Brain microvascular endothelial cell (primary cell): ENCODE data around the gene NTM.
A peak's percentile ranks its signal among the peaks of the same experiment; 100 is the strongest.

ENCODE experiments used
- DNase-seq: peaks from one replicate; pipeline ENCODE4 v3.0.0-alpha.2; 2020
- H3K27ac ChIP-seq: fragments of 250-450 bp; sonication (Bioruptor Pico); 2 replicates; pipeline ENCODE4 v1.5.1; 2020; ENCODE audit warnings: mild to moderate bottlenecking, moderate library complexity
- H3K27me3 ChIP-seq: fragments of 250-450 bp; sonication (Bioruptor Pico); replicated peaks from 2 replicates; pipeline ENCODE4 v1.5.1; 2020; ENCODE audit warnings: mild to moderate bottlenecking
- H3K36me3 ChIP-seq: fragments of 250-450 bp; sonication (Bioruptor Pico); replicated peaks from 2 replicates; pipeline ENCODE4 v1.5.1; 2020; ENCODE audit warnings: mild to moderate bottlenecking
- H3K4me3 ChIP-seq: 2 replicates; pipeline ENCODE4 v1.5.1; 2011; ENCODE audit warnings: low read depth, mild to moderate bottlenecking, control low read depth, low read length, moderate library complexity
- in situ Hi-C: cut with HindIII; loops from 2 replicates; pipeline ENCODE4 v1.10.0; 2017; ENCODE audit warnings: low sequenced_read_pairs, low pct_ligation_motif_present
- TF ChIP-seq, protein P1 (sequence below): IDR thresholded peaks from 2 replicates; pipeline ENCODE4 v1.5.1; 2011; ENCODE audit warnings: low read depth, mild to moderate bottlenecking, moderate library complexity, low read length, control low read depth, inconsistent platforms; ENCODE audit errors: missing control alignments

The NTM gene

DNA sequence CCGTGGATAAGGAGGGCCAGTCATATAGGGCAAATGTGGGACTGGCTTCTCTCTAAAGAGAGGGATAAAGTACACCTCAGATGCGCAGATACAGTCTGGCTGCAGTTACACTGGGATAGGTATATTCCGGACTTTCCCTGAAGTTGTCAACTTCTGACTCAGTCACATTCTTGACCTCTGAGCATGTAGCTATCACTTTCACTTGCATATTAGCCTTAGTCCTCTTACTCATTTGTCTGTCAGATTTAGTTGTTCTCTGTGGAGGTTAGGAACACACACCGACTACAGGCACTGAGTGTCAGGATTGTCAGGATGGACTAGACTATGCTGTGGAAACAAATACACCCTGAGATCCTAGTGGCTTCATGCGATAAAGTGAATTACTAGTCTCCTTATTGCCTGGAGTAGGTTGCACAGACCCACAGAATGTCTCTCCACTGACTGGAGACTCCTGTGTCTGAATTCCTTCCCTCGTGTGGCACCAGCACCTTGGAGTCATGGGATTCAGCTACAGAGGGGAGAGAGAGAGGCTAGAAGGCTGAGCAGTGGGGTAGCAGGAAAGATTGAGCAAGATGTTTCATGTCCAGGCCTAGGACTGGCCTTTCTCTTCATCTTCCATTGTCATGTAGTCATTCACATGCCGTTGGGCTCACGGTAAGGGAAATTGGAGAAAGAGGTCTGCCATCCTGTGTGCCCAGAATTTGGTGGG lies 654.3 kb downstream of the NTM start:
- Histone ChIP-seq H3K27me3 (no peaks in the 10 kb centered on the region), H3K4me3 (no peak overlapping the region), H3K36me3 (no peaks in the 10 kb centered on the region), H3K27ac (peak overlapping the region; percentile 90)
- peak; percentile 89 for DNase-seq
- TF ChIP-seq, protein P1, sequence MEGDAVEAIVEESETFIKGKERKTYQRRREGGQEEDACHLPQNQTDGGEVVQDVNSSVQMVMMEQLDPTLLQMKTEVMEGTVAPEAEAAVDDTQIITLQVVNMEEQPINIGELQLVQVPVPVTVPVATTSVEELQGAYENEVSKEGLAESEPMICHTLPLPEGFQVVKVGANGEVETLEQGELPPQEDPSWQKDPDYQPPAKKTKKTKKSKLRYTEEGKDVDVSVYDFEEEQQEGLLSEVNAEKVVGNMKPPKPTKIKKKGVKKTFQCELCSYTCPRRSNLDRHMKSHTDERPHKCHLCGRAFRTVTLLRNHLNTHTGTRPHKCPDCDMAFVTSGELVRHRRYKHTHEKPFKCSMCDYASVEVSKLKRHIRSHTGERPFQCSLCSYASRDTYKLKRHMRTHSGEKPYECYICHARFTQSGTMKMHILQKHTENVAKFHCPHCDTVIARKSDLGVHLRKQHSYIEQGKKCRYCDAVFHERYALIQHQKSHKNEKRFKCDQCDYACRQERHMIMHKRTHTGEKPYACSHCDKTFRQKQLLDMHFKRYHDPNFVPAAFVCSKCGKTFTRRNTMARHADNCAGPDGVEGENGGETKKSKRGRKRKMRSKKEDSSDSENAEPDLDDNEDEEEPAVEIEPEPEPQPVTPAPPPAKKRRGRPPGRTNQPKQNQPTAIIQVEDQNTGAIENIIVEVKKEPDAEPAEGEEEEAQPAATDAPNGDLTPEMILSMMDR: no peak
- in situ Hi-C loops: no loop called here

DNA sequence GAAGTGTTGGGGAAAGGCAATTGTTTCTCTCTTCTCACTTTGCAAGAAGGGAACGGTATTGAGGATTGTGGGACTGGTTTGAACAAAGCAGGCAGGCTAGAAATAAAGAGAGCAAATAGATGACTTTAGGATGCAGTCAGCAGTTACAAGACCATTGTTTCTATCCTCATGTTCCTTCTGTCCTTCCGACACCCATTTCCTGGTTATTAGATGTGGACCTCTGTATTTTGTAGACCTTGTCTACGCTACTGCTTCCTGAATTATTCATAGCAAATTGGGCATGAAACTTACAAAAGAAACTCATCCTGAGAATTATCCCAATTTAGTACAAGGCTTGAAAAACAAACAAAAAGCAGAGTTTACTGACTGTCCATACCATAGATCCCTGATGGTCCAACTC lies 656.3 kb downstream of the NTM start:
- in situ Hi-C loops: no loop called here
- Histone ChIP-seq H3K36me3 (no peaks in the 10 kb centered on the region), H3K27ac (no peak overlapping the region), H3K27me3 (no peaks in the 10 kb centered on the region), H3K4me3 (no peak overlapping the region)
- TF ChIP-seq, protein P1: no peak
- DNase-seq: no peak

DNA sequence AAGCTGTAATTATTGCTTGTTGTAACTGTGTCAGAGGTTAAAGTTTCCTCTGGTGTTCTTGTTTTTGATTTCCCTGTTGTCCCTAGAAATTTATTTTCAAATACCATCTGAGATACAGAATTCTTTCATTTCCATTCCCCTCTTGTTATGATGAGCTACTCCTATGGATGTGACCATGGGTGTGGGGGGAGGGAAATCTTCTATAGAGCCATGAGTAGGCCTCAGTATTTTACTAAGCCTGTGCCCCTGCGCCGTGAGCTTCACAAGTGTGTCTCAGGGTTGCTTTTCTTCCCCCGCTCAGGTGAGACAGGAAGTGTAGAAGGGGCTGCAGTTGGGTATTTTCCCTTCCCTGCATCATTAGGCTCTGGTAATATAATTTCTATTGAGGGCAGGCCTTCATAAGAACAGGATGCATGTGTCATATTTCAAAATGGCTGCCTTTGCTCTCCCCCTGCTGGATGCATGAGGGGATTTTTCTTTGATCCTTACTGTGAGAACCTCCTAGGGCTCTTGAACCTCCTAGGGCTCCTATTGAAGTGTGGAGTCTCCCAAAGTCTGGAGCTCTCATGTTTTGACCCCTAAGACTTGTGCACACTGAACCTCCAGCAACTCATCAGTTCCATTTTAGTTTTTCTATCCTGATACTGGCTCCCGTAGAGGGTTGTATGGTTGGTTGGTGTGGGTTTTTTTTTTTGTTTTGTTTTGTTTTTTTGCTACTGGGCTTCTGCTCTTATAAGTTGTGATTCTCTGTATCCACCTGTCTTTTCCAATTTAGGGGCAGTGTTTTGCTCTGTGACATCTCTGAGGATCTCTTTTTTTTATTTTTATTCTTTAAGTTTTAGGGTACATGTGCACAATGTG lies 658.2 kb downstream of the NTM start:
- DNase-seq: no peak
- TF ChIP-seq, protein P1: peak; percentile 79
- no peak overlapping the region for H3K4me3 ChIP-seq
- H3K27me3 ChIP-seq: no peaks in the 10 kb centered on the region
- no peak overlapping the region for H3K27ac ChIP-seq
- in situ Hi-C loops: no loop called here
- no peaks in the 10 kb centered on the region for H3K36me3 ChIP-seq

DNA sequence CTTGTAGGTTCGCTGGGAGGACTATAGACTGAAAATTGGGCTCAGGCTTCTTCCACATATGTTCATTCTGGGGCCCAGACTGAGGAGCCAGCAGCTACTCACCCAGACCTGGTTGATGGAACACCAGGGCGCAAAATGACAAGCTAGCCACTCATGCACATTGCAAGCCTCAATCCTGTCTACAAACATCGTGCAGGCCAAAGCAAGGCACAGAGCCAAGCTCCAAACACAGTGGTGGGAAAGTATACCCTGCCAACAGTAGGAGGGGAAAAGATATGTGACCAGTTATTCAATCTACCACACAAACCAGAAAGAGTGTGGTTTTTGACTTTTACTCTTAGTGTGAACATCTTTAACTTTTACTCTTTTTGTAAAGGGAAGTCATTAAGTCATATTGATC lies 660.5 kb downstream of the NTM start:
- no peaks in the 10 kb centered on the region for H3K27me3 ChIP-seq

DNA sequence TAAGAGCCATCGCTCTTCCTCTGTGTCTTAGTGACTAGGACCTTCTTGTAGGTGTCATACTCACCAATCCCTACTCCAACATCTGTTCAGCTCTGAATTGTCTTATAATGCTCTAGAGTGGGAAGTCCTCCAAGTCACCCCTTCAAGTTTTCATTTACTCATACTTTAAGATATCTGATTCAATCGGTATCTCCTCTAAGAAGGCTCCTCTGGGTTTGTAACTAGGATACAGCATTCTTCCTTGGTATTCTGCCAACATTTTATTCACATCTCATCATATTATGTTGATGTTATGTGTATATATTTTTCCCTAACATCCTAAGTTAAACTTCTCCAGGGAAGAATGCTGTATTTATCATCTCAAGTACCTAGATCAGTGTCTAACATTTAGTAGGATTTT lies 662.1 kb downstream of the NTM start:
- peak overlapping the region; percentile 88 for H3K27ac ChIP-seq
- TF ChIP-seq, protein P1: no peak
- no peaks in the 10 kb centered on the region for H3K36me3 ChIP-seq
- DNase-seq: peak; percentile 75
- in situ Hi-C loops: no loop called here
- H3K27me3 ChIP-seq: no peaks in the 10 kb centered on the region
- no peak overlapping the region for H3K4me3 ChIP-seq

More for the DNA sequence above, 660.5 kb downstream of the NTM start:
- no peaks in the 10 kb centered on the region for H3K36me3 ChIP-seq
- H3K4me3 ChIP-seq: no peak overlapping the region
- TF ChIP-seq, protein P1: no peak
- in situ Hi-C loops: no loop called here
- H3K27ac ChIP-seq: peak overlapping the region; percentile 9
- DNase-seq: no peak
